ENCODE measurements around the gene NR2F1-AS1.
"Not testable (repeated sequence)": the region's sequence is repeated elsewhere in the genome, so short reads cannot be mapped to it uniquely, and the experiment has no call there.

Gene NR2F1-AS1

DNA sequence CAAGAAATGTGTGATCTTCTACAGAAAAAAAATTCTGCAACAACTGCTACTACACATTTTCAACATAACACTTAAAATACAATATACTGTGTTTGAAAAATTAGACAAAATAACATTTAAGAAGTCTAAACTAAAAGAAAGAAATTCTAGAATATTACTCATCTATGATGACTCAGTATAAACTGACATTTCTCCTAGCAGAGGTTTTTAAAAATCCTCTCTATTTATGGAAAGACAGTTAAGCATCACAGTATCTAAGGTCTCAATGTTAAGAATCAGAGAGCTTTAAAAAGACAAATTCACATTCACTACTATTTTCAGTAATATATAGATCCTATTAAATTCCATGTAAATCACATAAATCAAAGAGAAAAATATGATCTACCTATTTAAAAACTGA lies 61.3 kb downstream of the NR2F1-AS1 start:
- DNase-seq (ENCODE audit: low read depth): no peak

DNA sequence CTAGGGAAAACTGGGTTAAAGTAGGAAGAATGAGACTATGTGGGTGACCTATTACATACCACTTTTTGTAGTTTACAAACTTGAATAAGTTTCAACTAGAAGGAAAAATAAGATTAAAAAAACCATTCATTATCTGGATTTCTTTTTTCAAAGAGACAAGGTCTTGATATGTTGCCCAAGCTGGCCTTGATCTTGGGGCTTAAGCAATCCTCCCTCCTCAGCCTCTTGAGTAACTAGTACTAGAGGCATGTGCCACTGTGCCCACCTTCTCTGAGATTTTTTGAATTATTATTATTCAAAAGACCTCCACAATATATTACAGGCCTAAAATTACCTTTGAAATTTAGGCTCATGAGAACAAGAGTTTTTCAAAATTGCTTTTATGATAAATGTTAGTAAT lies 63.2 kb downstream of the NR2F1-AS1 start:
- DNase-seq (ENCODE audit: low read depth): no peak

DNA sequence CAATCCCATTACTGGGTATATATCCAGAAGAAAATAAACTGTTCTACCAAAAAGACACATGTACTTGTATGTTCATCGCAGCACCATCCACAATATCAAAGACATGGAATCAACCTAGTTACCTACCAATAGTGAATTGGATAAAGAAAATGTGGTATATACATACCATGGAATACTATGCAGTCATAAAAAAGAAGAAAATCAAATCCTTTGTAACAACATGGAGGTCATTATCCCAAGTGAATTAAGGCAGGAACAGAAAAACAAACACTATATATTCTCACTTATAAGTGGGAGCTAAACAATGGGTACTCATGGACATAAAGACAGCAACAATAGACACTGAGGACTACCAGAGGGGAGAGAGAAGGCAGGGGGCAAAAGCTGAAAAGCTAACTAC lies 67.7 kb downstream of the NR2F1-AS1 start:
- DNase-seq (ENCODE audit: low read depth): no peak

DNA sequence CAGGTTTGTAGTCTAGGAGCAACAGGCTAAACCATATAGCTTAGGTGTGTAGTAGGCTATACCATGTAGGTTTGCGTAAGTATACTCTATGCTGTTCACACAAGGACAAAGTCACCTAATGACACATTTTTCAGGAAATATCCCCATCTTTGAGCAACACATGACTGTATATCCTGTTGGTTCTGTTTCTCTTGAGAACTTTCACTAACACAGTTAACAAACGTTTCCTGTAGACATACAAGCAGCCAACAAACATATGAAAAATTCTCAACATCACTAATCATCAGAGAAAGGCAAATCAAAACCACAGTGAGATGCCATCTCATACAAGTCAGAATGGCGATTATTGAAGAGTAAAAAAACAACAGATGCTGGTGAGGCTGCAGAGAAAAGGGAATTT lies 68.2 kb downstream of the NR2F1-AS1 start:
- DNase-seq (ENCODE audit: low read depth): no peak

DNA sequence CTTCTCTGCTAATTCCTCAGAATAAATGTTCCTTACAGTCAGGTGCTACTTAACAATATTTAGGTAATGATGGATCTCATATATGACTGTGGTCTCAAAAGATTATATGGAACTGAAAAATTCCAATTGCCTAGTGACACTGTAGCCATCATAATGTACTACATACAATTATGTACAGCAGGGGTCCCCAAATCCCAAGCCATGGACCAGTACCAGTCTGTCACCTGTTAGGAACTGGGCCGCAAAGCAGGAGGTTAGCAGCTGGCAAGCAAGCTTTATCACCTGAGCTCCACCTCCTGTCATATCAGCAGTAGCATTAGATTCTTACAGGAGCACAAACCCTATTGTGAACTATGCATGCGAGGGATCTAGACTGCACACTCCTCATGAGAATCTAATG lies 69.6 kb downstream of the NR2F1-AS1 start:
- DNase-seq (ENCODE audit: low read depth): no peak

DNA sequence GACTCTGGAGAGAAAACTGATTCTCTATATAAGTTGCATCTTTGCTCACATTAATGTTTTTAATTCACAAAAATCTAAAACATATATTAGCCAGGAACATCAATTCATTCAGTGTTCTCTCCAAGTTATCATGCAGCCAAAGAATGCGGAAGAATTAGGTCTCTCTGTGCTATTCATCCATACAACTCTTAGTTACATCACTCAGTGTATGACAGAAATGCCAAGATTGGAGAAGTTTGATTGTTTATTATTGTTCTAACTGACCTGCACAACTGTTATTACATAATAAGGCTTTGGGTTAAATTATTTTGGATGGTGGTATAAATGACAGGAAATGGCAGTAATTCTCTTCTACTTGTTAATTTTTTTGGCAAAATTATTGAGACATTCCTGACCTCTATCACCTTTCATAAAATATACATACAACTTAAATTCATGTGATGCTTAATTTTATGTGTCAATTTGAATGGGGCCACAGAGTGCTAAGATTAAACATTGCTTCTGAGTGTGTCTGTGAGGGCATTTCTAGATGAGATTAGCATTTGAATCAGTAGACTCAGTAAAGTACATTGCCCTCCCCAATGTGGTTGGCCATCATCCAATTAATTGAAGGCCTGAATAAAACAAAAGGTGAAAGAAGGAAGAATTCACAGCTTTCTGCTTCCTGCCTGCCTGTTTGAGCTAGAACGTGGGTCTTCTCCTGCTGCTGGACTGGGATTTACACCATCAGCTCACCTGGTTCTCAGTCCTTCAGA lies 70.2 kb downstream of the NR2F1-AS1 start:
- DNase-seq (ENCODE audit: low read depth): no peak

DNA sequence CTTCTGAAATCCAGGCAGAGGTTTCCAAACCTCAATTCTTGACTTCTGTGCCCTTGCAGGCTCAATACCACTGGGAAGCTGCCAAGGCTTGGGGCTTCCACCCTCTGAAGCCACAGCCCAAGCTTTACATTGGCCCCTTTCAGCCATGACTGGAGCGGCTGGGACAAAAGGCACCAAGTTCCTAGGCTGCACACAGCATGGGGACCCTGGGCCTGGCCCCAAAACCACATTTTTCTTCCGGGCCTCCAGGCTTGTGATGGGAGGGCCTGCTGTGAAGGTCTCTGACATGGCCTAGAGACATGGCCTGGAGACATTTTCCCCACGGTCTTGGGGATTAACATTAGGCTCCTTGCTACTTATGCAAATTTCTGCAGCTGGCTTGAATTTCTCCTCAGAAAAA lies 75.5 kb downstream of the NR2F1-AS1 start:
- DNase-seq (ENCODE audit: low read depth): not testable (repeated sequence)

DNA sequence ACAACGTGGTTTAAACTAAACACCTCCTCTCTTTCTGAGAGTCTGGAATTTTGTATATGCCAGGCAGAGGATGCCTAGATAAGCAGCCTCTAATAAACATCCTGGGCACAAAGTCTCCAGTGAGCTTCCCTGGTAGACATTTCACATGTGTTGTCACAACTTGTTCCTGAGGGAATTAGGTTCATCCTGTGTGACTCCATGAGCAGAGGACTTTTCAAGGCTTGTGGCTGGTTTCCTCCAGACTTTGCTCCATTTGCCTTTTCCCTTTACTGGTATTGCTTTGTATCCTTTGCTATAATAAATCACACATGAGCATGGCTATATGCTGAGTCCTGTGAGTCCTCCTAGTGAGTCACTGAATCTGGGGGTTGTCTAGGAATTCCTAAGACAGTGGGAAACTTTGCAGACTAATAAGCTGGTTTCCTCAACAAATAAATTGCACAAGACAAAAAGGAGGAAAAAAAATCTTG lies 77.4 kb downstream of the NR2F1-AS1 start:
- no peak for DNase-seq (ENCODE audit: low read depth)

DNA sequence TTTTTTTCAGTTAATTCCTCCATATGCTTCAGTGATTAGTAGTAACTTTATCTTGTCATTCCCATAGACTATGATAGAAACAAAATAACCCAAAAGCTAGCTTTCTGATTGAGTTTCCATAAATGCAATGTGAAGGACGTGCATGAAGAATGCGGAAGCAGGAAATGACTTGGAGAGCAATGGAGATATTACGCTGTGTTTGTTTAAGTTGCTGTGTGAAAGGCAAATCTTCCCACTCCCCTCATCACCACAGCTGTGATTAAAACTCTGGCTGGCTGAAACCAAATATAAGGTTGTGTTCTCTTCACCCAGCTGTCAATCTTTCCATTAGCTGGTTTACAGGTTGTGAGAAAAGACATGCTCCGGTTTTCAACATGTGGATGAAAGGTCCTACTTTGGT lies 83.9 kb downstream of the NR2F1-AS1 start:
- no peak for DNase-seq (ENCODE audit: low read depth)

DNA sequence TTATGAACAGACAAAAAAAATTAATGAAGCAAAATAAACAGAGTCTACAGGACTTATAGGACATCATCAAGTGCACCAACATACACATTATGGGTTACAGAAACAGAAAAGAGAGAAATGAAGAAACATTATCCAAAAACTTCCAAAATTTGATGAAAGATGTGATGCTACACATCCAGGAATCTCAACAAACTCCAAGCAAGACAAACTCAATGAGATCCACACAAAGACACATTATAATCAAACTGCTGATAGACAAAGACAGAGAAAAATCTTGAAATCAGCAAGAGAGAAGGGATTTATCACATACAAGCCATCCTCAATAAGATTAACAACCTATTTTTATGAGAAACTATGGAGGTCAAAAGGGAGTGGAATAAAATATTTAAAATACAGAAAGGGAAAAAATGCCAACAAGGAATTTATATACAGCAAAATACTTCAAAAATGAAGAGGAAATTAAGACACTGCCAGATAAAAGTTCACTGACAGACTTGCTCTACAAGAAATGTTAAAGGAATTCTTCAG lies 101.0 kb downstream of the NR2F1-AS1 start:
- DNase-seq (ENCODE audit: low read depth): no peak

DNA sequence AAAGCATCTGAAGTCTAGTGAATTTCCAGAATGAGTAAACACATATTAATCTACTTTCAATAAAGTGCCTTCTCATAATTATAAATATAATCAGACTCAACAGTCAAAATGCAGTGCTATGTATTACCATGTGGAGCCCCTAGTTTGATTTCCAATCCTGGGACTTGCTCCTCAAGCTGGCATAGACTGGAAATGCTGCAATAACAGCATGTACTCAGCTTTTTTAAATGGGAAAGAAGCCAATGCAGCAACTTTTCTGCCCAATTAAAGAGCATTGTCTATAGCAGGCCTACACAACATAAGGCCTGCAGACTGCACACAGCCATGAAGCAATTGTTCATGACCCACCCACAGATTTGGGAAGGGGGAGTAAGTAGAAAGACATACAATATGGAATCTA lies 103.2 kb downstream of the NR2F1-AS1 start:
- no peak for DNase-seq (ENCODE audit: low read depth)

DNA sequence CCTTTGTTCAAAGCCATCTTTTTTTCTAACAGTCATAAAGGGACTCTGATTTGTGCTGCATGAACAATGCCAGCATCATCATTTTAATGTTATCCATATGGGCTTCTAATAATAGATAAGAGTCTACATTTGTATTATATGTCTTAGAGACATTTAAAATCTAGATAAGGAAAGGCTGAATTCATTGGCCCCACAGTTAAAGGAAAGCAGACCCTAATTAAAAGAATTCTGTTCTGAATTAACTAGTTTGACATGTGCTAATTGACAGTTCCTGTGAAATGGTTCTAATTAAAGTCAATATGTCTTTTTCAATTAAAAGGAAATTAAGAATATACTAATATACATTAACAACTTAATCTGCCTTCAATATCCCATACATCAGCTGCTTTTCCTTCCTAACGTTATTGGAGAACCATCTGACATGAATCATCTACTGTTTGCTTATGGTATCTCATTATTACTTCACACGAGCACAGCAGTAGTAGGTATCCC lies 104.7 kb downstream of the NR2F1-AS1 start:
- DNase-seq (ENCODE audit: low read depth): no peak

DNA sequence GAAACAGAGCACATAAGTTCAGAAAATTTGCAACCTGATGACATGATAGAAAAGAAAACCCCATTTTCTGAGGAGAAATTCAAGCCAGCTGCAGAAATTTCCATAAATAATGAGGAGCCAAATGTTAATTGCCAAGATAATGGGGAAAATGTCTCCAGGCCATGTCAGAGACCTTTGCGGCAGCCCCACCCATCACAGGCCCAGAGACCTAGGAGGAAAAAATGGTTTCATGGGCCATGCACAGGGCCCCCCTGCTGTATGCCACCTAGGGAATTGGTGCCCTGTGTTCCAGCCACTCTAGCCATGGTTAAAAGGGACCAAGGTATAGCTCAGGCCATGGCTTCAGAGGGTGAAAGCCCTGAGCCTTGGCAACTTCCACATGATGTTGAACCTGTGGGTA lies 118.1 kb downstream of the NR2F1-AS1 start:
- DNase-seq (ENCODE audit: low read depth): no peak

DNA sequence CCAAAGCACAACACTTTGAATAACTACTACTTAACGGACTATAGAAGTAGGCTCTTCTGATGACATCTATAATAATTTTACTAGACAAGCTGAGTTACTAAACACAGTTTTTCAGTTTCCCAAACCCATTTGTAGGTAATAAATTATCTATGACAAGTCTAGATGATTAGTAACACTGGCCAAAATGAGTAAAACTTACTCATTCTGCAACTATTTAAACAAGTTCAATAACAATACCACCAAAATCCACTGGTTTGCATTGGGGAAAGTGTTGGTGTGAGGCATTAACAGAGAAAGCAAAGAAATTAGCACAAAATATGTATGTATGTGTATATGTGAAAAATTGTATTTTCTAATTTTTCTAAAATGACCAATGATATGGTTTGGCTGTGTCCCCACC lies 119.3 kb downstream of the NR2F1-AS1 start:
- DNase-seq (ENCODE audit: low read depth): no peak

DNA sequence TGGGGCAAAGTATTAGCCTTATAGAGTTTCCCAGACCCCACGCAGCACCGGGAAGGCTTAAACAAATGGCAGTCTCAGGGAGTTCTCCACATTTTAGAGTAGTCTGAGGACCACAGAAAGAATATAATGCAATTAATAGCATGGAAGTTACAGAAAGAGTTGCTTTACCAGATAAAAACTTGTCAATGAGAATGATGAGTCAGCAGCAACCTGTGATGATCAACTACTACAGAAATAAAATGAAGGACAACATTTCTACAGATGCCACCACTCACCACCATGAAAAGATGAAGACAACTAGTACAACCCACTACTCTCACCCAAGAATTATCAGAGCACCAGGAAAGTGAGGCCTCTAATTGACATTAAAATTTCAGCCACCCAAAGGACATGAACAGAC lies 120.7 kb downstream of the NR2F1-AS1 start:
- DNase-seq (ENCODE audit: low read depth): no peak

DNA sequence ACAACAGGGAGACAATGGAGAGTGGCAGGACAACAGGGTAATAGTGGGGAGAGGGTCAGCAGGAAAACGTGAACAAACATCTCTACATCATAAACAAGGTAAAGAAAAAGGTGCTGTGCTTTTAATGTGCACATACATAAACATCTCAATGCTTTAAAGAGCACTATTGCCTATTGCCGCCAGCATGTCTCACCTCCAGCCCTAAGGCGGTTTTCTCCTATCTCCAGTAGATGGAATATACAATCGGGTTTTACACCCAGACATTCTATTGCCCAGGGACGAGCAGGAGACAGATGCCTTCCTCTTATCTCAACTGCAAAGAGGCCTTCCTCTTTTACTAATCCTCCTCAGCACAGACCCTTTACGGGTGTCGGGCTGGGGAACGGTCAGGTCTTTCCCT lies 124.2 kb downstream of the NR2F1-AS1 start:
- not testable (repeated sequence) for DNase-seq (ENCODE audit: low read depth)

DNA sequence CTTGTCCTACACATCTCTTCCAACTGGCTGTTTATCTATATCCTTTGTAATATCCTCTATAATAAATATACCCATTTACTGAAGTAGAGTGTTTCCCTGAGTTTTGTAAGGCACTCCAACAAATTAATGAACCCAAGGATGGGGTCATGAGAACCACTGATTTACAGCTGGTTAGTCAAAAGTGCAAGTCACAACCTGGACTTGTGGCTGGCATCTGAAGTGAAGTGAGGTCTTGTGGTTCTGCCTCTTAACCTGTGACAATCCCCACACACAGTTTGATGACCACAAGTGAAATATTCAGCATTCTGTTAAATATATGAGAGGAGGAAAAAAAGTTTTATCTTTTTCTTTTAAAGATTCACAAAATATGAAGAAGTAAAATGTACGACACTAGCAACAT lies 126.1 kb downstream of the NR2F1-AS1 start:
- no peak for DNase-seq (ENCODE audit: low read depth)

DNA sequence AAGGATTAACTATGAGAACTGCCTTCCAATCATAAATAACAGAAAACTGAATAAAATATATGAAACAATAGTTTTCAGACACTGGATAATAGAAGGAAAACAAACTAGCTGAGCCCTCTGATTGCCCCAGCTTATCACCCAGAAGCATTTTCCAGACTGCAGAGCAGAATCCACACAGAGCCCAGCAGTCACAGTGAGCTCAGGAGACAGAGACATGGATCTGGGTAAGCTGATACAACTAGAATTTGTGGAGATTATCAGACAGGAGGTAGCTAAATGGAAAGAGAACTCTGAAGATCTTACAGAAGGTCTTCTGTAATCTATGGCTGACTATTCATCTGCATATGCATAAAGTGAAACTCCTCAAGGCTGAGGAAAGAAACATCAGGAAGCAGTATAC lies 128.8 kb downstream of the NR2F1-AS1 start:
- no peak for DNase-seq (ENCODE audit: low read depth)

DNA sequence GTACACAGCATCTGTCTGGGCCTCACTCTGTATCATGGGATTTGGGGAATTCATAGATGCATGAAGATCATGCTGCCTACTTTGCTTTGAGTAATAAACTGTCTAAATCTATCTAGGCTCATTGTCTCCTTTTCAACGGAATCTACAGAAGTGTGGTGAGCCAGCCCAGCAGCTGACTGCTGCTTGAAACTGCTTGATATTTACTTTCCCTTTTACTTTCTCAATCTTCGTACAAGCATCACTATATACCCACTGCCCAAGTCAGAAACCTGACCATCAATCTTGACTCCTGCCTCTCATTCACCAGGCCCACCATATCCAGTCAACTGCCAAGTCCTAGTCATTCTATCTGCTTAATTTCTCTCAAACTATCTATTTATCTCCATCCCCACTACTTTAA lies 142.9 kb downstream of the NR2F1-AS1 start:
- DNase-seq (ENCODE audit: low read depth): no peak

DNA sequence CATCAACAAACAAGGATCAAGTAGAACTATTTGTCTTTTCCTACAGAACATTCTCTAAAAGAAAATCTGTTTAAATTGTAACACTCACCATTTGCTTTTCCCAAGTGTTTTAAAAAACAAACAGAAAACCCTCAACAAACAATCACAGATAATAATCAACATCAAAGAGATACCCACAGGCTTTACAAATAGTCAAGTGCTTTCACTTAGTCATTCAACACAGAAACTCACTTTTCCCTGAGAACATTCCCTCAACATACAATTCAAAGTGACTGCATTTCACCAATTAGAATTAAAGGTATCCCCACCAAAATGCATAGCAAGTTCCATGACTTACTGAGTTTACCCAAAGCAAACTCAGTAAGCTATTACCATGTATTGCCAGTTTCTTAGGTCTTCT lies 144.9 kb downstream of the NR2F1-AS1 start:
- DNase-seq (ENCODE audit: low read depth): no peak

DNA sequence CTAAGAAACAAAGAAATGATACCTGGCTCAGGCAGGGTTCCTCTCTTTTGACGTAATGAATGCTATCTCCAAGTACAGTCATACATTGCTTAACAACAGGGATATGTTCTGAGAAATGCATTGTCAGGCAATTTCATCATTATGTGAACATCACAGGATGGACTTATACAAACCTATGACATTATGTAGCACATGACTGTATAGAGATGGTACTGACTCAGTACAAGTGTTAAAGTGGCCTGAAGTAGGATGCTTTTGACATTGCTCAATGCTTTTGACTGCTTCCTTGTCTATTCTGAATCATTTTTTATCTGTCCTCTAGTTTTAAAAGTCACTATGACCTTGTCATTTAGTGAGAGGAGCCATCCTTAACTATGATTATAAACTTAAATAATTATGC lies 147.6 kb downstream of the NR2F1-AS1 start:
- DNase-seq (ENCODE audit: low read depth): no peak

DNA sequence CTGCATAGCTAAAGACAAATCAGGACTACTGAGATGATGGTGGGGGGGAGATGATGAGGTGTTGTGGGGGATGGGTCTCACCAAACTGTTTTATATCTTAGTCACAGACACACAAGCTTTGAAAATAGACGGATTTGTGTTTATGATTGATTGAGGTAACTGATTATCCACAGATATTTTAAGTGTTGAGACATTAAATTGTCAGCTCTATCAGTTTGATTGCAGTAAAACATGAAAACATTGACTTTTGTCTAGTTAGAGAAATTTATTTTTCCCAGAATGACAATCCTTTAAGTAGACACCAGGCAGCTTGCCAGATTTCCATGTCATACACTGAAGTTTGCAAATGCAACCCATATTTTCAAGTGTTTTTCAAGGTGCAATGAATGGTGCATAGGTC lies 149.8 kb downstream of the NR2F1-AS1 start:
- no peak for DNase-seq (ENCODE audit: low read depth)

DNA sequence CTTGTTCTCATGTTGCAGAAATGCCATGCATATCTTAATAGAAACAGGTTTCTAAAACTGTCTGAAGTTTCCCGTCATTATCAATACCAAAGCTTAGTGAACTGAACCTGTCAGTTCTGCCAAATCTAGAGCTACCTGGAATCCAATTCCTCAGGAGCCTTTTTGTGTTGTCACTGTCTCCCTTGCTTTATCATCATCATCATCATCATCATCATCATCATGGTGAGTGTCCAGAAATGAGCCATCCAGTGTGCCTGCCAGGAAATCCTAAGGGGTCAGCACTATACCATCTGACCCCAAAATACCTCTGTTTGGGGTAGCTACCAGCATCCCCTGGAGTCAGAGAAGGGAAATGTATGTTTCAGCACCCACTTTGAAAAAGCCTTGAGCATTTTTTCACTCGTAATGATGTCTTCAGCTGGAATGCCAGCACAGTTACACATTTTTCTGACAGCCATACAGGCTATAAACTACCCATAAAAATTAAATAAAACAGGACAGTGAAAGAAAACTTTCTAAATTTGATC lies 150.3 kb downstream of the NR2F1-AS1 start:
- DNase-seq (ENCODE audit: low read depth): no peak

DNA sequence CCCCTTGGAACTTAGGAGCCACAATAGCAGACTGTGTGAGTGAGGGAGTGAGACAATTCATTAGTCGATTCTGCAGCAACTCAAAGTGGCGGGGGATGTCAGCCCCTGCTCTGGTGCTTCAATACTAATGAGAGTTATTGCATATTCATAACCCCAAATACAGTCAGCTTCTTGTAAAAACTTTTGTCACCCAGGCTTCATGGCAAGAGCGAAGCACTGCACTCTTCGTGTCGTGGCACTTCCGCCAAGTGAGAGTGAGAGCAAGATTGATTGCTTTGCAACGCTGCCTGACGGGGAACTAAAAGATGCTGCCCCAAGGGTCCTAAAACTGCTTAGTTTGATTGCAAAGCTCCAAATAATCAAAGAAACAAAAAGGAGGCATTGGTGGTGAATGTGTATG lies 150.9 kb downstream of the NR2F1-AS1 start:
- no peak for DNase-seq (ENCODE audit: low read depth)
